ENCODE results near the gene TXK.

Gene TXK

GRCh38 chr4:48047896-48048295 lies 86.2 kb downstream of the TXK start:
- H3K36me3 ChIP-seq (ENCODE audit: insufficient read depth) = no peaks in the 10 kb centered on the region
- no peak overlapping the region for H3K27ac ChIP-seq
- no peak overlapping the region for H2AFZ ChIP-seq (ENCODE audit: low read depth)
- H4K20me1 ChIP-seq (ENCODE audit: insufficient read depth) = no peaks in the 10 kb centered on the region
- H3K4me2 ChIP-seq = no peak overlapping the region
- H3K4me1 ChIP-seq (ENCODE audit: low read depth, poor library complexity, severe bottlenecking) = peaks cover 8% of the 10 kb centered on the region
- H3K4me3 ChIP-seq (IDR thresholded peaks at IDR 0.05; ENCODE audit: insufficient read depth, low read depth, low read length) = no peak overlapping the region
- TF ChIP-seq CTCF (conservative IDR thresholded peaks at IDR 0.05; ENCODE audit: low read depth, low read length) = no peak
- no peak overlapping the region for H3K9ac ChIP-seq
- peaks cover 27% of the 10 kb centered on the region for H3K27me3 ChIP-seq (ENCODE audit: insufficient read depth, low read depth)
- H3K79me2 ChIP-seq (ENCODE audit: insufficient read depth, low read depth) = no peaks in the 10 kb centered on the region

DNA sequence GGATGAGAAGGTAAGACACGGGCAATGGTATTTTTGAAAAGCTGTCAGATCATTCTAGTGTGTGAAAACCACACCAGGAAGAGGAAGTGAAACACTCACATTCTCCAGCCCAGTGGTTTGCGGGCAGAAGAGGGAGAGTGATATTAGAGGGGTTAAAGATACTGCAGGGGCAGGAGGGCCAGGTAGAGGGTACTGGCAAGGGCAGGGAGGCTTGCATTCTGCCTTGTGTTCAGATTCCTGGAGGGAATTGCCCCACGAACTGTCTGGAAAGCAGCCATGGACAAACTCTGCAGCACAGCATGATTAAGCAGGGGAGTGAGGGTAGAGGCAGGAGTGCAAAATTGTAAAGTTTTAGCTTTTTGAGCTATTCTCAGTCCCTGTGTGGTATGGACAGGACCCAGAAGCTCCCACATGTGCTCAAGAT lies 86.6 kb downstream of the TXK start:
- Histone ChIP-seq H3K79me2 (ENCODE audit: insufficient read depth, low read depth) (no peaks in the 10 kb centered on the region), H3K36me3 (ENCODE audit: insufficient read depth) (no peaks in the 10 kb centered on the region), H3K27me3 (ENCODE audit: insufficient read depth, low read depth) (peaks cover 27% of the 10 kb centered on the region), H4K20me1 (ENCODE audit: insufficient read depth) (no peaks in the 10 kb centered on the region), H3K4me3 (IDR thresholded peaks at IDR 0.05; ENCODE audit: insufficient read depth, low read depth, low read length) (no peak overlapping the region), H3K4me1 (ENCODE audit: low read depth, poor library complexity, severe bottlenecking) (peaks cover 8% of the 10 kb centered on the region), H3K4me2 (peak overlapping the region; percentile 35; the same call in 1 of the 2 replicates), H3K27ac (no peak overlapping the region), H3K9ac (no peak overlapping the region), H2AFZ (ENCODE audit: low read depth) (no peak overlapping the region)
- TF ChIP-seq CTCF (conservative IDR thresholded peaks at IDR 0.05; ENCODE audit: low read depth, low read length) = no peak

DNA sequence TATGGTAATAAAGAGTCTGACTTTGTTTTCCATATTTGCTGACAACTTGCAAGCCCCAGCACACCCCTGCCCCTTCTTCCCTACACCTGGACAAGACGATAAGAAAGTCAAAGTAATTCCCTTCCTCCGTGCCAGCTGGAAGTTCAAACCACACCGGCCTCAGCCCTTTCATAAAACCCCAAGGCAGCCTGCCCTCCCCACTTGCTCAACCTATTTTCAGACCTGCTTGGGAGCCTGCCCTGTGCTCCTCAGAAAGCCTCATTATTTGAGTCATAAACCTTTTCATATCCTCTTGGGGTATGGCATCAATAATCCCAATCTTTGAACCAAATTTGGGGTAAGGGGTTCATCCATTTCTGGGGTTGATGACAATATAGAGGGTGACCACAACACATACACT lies 88.0 kb downstream of the TXK start:
- no peaks in the 10 kb centered on the region for H3K36me3 ChIP-seq (ENCODE audit: insufficient read depth)
- no peaks in the 10 kb centered on the region for H4K20me1 ChIP-seq (ENCODE audit: insufficient read depth)
- peaks cover 8% of the 10 kb centered on the region for H3K4me1 ChIP-seq (ENCODE audit: low read depth, poor library complexity, severe bottlenecking)
- H3K4me2 ChIP-seq = no peak overlapping the region
- H3K79me2 ChIP-seq (ENCODE audit: insufficient read depth, low read depth) = no peaks in the 10 kb centered on the region
- no peak for TF ChIP-seq CTCF (conservative IDR thresholded peaks at IDR 0.05; ENCODE audit: low read depth, low read length)
- H2AFZ ChIP-seq (ENCODE audit: low read depth) = no peak overlapping the region
- H3K27ac ChIP-seq = no peak overlapping the region
- no peak overlapping the region for H3K4me3 ChIP-seq (IDR thresholded peaks at IDR 0.05; ENCODE audit: insufficient read depth, low read depth, low read length)
- H3K27me3 ChIP-seq (ENCODE audit: insufficient read depth, low read depth) = peaks cover 27% of the 10 kb centered on the region
- no peak overlapping the region for H3K9ac ChIP-seq

DNA sequence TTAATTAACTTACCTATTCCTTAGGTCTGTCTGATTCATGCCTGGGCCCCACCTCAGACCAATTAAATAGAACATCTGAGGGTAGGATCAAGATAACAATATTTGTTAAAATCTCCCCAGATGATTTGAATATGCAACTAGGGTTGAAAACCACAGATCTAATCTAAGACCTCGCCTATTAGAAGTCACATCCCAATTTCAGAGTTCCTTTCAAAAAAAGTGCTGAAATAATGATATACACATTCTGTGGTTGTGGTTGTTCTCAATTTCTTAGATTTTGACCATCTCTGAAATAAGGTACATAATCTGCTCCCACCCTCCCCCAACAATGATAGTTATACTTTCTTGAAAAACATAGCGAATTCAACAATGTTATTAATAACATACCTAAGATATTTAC lies 89.8 kb downstream of the TXK start:
- Histone ChIP-seq H3K4me2 (no peak overlapping the region), H3K27ac (no peak overlapping the region), H2AFZ (ENCODE audit: low read depth) (no peak overlapping the region), H3K4me3 (IDR thresholded peaks at IDR 0.05; ENCODE audit: insufficient read depth, low read depth, low read length) (no peak overlapping the region), H3K4me1 (ENCODE audit: low read depth, poor library complexity, severe bottlenecking) (peaks cover 8% of the 10 kb centered on the region), H3K27me3 (ENCODE audit: insufficient read depth, low read depth) (peaks cover 24% of the 10 kb centered on the region), H3K9ac (no peak overlapping the region), H3K36me3 (ENCODE audit: insufficient read depth) (no peaks in the 10 kb centered on the region), H4K20me1 (ENCODE audit: insufficient read depth) (no peaks in the 10 kb centered on the region), H3K79me2 (ENCODE audit: insufficient read depth, low read depth) (no peaks in the 10 kb centered on the region)
- no peak for TF ChIP-seq CTCF (conservative IDR thresholded peaks at IDR 0.05; ENCODE audit: low read depth, low read length)

Data from KMS-11 (cell line).